Lower lobe of right lung (tissue), 2 donors: ENCODE results near the gene SHISAL1. TPM values are rescaled to one million over a fixed set of nuclear protein-coding genes. Genes with fewer than 3 reads are reported as not detected.

Experiments used
- ATAC-seq, 2 donors: fragments of 200-7000 bp; cut with Tn5 transposase; one replicate each; pipeline ENCODE4 v1.9.1; 2020 to 2022; ENCODE audit warnings: mild to moderate bottlenecking in 2 of 2, moderate library complexity in 2 of 2
- DNase-seq: peaks from one replicate; pipeline ENCODE4 v3.0.0-alpha.2; 2020
- H3K27ac ChIP-seq: fragments of 200-600 bp; one replicate; pipeline ENCODE4 v1.8.0; 2022
- H3K27me3 ChIP-seq: fragments of 200-600 bp; one replicate; pipeline ENCODE4 v1.8.0; 2022; ENCODE audit warnings: low read depth
- H3K36me3 ChIP-seq: fragments of 200-600 bp; one replicate; pipeline ENCODE4 v1.8.0; 2022; ENCODE audit warnings: mild to moderate bottlenecking
- H3K4me1 ChIP-seq: fragments of 200-600 bp; one replicate; pipeline ENCODE4 v1.8.0; 2022
- H3K4me3 ChIP-seq: fragments of 200-600 bp; one replicate; pipeline ENCODE4 v1.8.0; 2022; ENCODE audit warnings: mild to moderate bottlenecking
- H3K9me3 ChIP-seq: fragments of 200-600 bp; one replicate; pipeline ENCODE4 v1.8.0; 2022
- intact Hi-C: fragments of 100-400 bp; cut with DNase I; formaldehyde crosslinking; loops from one replicate; pipeline ENCODE4 v1.11.0; 2022
- total RNA-seq: library from RNA; stranded (reverse); fragmentation: NEBNext Ultra II Directional; extraction: Animal tissue kit (Norgen Biotek cat#: 25700); gene quantifications from one replicate; pipeline ENCODE4 v1.2.1, GENCODE V29; 2021
- TF ChIP-seq, protein P1 (sequence below): fragments of 200-600 bp; IDR thresholded peaks from one replicate; pipeline ENCODE4 v1.8.0; 2022; ENCODE audit warnings: antibody characterized with exemption, mild to moderate bottlenecking
- donor health status: DM: no; HTN: yes; CAD: no; lungs with severe emphysema.

SHISAL1 gene
- total RNA-seq, 1 donor from 2014 or later, result 0.32 TPM

DNA sequence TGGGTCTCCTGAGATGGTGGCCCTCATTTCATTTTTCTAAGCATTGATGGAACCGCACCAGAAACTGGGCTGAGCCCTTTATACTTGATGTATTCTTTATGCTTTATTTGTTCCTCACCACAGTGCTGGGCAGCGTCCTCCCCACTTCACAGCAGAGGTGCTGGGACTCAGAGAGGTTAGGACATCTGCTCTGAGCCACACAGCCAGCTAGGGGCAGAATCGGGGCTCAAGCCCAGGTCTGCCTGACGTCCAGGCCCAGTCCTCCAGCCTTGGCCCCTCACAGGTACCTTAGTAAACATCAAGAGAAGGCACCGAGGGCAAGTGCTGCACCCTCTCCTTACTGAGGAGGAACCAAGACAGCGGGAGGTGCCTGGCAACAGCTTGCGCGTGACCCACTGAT, 20.2 kb upstream of the SHISAL1 start:
- Histone ChIP-seq H3K27ac (no peak overlapping the region), H3K9me3 (no peaks in the 10 kb centered on the region), H3K36me3 (no peaks in the 10 kb centered on the region), H3K4me3 (no peak overlapping the region), H3K4me1 (peaks cover 10% of the 10 kb centered on the region), H3K27me3 (peaks cover 49% of the 10 kb centered on the region)
- intact Hi-C loops, result no loop called here
- ATAC-seq, result no peak
- TF ChIP-seq, protein P1, sequence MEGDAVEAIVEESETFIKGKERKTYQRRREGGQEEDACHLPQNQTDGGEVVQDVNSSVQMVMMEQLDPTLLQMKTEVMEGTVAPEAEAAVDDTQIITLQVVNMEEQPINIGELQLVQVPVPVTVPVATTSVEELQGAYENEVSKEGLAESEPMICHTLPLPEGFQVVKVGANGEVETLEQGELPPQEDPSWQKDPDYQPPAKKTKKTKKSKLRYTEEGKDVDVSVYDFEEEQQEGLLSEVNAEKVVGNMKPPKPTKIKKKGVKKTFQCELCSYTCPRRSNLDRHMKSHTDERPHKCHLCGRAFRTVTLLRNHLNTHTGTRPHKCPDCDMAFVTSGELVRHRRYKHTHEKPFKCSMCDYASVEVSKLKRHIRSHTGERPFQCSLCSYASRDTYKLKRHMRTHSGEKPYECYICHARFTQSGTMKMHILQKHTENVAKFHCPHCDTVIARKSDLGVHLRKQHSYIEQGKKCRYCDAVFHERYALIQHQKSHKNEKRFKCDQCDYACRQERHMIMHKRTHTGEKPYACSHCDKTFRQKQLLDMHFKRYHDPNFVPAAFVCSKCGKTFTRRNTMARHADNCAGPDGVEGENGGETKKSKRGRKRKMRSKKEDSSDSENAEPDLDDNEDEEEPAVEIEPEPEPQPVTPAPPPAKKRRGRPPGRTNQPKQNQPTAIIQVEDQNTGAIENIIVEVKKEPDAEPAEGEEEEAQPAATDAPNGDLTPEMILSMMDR, result no peak
- DNase-seq, result no peak

DNA sequence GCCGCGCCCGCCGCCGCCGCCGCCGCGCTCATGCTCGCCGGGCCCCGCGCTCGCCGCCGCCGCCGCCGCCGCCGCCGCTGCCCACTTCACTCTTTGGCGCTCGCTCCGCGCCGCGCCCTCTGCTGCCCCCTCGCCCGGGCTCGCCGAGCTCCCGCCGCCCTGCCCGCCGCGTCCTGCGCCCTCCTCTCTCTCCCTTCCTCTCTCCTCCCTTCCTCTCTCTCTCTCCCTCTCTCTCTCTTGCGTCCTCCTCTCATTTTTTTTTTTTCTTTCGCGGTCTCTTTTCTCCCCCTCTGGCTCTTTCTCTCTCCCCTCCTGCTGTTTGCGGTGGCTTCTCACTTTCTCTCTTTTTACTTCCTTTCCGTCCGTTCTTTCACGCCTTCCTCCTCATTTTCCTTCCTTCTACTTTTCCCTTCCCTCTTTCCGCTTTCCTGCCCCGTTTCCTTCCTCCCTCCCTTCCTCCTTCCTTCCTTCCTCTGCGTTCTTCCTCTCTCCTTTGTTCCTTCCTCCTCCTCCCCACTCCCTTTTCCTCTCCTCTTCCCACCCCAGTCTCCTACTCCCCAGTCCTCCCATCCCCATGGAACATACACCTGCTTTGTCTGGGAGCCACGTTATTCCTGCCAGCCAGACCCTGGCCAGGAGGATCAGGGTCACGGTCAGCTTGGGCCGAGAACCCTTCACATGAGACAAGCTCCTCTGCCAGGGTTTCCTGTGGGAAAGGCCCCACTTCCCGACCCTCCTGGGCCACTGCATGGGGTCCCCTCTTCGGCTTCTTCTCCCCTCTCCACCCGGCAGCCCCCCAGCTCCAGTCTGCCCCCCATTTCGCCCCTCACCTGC, 19.3 kb upstream of the SHISAL1 start:
- intact Hi-C loops, result no loop called here
- TF ChIP-seq, protein P1, result no peak
- ATAC-seq, result no peak
- Histone ChIP-seq H3K36me3 (no peaks in the 10 kb centered on the region), H3K9me3 (no peaks in the 10 kb centered on the region), H3K4me1 (peaks cover 10% of the 10 kb centered on the region), H3K4me3 (no peak overlapping the region), H3K27me3 (peaks cover 53% of the 10 kb centered on the region), H3K27ac (no peak overlapping the region)
- no peak for DNase-seq

DNA sequence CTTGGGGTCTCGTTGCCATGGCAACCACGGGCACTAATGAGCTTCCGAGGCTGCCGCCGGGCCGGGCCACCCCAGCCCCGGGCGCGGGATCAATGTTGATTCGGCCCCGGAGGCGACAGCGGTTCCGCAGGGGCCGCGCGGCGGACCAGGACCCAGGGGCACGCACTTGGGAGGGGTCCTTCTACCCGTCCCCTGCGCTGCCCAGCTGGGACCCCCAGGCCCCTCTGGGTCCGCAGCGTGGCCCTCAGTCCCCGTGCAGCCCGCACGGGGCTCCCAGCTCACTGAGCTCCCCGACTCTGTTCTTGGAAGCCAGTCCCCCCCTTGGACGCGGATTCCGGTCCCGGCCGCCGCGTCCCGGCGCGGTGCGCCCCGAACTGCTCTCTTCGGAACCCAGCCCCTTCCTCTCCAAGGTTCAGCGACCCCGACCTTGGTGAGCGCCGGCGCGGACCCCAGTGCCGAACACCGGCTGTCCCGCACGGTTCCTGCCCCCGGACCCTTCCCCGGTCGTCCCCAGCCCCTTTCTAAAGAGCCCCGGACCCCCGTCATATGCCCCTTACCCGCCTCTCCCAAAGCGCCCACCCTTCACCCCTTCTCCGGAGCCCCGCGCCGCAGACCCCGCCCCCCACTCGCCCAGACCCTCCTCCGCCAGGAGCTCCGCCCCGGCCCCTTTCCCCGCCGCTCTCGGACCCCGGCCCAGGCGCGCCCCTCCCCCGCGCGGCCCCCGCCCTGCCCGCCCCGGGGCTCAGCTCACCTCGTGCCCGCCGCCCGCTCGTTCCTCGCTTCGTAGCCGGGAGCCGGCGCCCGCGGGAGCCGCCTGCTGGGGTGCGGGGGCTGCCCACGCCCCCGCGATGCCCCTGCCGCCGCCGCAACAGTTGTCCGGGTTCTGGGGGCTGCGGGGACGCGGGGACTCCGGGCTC, 18.3 kb upstream of the SHISAL1 start:
- DNase-seq (no peak), ATAC-seq (no peak)
- Histone ChIP-seq H3K27ac (no peak overlapping the region), H3K9me3 (no peaks in the 10 kb centered on the region), H3K4me3 (peak overlapping the region; percentile 11), H3K36me3 (no peaks in the 10 kb centered on the region), H3K4me1 (peaks cover 16% of the 10 kb centered on the region), H3K27me3 (peaks cover 53% of the 10 kb centered on the region)
- intact Hi-C loops, result no loop called here
- TF ChIP-seq, protein P1, result no peak

DNA sequence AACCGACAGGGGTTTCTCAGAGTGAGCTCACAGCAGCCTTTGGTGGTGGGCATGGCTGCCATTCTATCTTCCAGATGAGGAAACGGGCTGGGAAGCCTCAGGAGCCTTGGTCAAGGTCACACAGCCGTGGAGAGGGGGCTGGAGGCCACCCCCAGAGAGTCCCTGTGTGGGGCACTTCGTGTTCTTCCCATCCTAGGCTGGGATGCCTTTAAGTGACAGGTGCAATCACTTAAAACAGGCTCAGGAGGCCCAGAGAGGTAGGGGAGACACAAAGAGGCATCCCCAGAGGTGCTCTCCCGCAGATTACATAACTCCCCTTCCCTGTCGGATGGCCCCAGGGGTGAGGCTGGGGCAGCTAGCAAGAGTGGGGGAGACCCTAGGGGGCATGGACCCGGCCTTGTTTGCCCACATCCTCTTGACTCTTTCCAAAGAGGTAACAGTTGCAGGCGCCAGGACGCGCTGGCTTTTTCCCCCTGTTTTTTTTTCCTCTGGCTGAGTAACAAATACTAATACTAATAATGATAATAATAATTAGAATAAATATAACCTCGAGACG, 17.5 kb upstream of the SHISAL1 start:
- Histone ChIP-seq H3K36me3 (no peaks in the 10 kb centered on the region), H3K4me3 (no peak overlapping the region), H3K9me3 (no peaks in the 10 kb centered on the region), H3K27ac (no peak overlapping the region), H3K27me3 (peaks cover 53% of the 10 kb centered on the region), H3K4me1 (peaks cover 16% of the 10 kb centered on the region)
- DNase-seq, result no peak
- TF ChIP-seq, protein P1, result no peak
- intact Hi-C loops, result no loop called here
- no peak for ATAC-seq

DNA sequence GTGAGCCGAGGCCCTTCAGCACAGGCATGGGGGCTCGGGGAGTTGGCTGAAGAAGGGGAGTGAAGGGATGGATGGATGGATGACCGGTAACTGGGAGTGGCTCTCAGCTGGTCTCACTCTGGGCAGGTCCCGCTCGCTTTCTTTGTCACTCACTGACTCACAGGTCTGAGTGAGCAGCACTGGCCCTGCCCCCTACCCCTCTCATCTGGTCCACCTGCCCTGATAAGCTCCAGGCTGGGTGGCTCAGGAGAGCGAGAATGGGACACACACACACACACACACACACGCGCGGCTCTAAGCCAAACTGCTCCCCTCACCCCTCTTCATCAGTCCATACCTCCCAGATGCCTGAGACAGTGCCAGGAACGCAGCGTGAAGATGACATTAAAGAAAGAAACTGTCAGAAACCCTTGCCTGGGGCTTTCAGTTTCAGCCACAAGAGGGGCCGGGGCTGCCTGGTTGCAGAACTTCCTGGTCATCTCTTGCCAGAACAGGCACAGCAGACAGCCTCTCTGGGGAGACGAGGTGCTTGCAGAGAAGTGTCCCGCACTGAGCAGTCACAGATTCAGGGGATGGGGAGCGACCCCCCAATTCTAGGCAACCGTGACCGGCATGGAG, 16.5 kb upstream of the SHISAL1 start:
- intact Hi-C loops, result no loop called here
- DNase-seq (no peak), ATAC-seq (peak in 1 of 2 donors; percentile 16)
- Histone ChIP-seq H3K27ac (no peak overlapping the region), H3K27me3 (peaks cover 53% of the 10 kb centered on the region), H3K4me1 (peaks cover 16% of the 10 kb centered on the region), H3K9me3 (no peaks in the 10 kb centered on the region), H3K36me3 (no peaks in the 10 kb centered on the region), H3K4me3 (no peak overlapping the region)
- TF ChIP-seq, protein P1, result no peak
